ENCODE results near the gene CTU2. TPM values are rescaled to one million over a fixed set of nuclear protein-coding genes. Genes with fewer than 3 reads are reported as not detected.

CTU2 gene
- total RNA-seq, 2 experiments from 2014 or later: 66.6 to 66.8 TPM

DNA sequence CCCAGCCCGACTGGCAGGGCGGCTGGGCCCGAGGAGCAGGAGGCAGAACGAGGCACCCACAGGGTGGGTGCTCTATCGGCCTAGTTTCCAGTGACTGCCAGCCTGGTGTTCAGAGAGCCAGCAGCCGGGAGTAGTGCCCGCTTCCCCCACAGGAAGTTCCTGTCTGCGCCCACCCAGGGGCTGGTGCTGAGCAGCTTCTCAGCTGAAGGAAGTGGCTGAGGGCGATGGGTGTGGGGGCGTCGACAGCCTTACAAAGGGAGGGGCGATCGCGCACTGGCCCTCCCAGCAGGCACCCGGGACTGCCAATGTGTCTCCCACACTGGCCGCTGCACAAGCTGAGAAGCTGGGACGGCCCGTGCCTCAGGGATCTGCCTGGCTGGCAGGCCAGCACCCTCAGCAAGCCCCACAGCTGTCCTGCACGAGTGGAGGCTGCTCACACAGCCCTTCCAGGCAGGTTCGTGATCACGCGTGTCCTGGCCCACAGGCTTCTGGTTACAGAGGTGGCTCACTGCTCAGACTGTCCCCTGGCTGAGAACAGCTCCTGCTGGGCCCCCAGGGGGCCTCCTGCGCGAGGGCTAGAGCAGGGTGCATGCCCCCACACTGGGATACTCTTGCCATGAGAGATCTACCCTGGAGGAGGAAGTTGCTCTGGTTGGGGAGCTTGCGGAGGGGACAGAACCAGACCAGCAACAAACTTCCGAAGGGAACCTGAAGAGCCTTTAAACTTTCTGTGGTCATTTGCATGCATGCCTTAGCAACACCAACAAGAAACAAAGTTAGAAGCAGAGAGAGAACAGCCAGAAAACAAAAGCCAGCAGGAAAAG, 2.6 kb upstream of the CTU2 start:
- ChIA-PET CTCF (interaction anchor here (1.0 to 3.1 kb wide), 6 partner anchors 12 to 98 kb away, joined by 3 to 17 read pairs (median 4); partner anchors contain the start of gene MVD), POLR2A (interaction anchor here (0.6 to 2.6 kb wide), 6 partner anchors 18 to 248 kb away, joined by 3 to 12 read pairs (median 4); partner anchors contain the start of genes APRT and MVD)

DNA sequence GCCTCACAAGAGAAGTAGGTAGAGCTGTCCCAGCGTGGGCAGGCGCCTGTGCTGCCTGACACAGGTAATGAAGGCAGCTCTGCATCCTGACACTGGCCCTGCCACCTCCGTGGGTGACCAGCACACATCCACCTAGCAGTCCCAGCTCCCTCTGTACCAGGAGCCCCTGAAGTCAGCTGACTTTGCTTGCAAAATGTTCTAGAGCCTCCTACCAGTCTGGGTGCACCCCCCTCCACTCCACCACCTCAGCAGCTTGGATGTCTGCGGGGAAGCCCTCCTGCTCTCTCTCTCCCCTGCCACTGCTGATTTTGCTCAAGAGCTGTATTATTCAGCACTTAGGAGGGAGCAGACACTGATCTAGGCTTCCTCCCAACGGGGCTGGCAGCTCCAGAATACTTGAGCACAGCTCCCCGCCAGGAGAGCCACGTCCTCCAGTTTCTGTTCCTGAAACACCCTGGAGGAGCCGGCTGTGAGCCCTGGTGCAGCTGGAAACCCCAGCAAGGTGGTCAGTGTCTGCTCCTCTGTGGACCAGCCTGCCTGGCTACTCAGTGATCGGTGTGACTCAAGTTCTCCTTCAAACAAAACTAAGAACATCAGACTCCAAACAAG, 1.1 kb upstream of the CTU2 start:
- ChIA-PET CTCF (interaction anchor here (0.8 to 3.1 kb wide), 6 partner anchors 11 to 97 kb away, joined by 3 to 17 read pairs (median 3); no protein-coding TSS in a partner anchor), POLR2A (interaction anchor here (0.7 to 2.6 kb wide), 4 partner anchors 66 to 89 kb away, joined by 3 to 12 read pairs (median 4); no protein-coding TSS in a partner anchor)

GRCh38 chr16:88705801-88706228, 488 bp upstream of the CTU2 start:
- ChIA-PET POLR2A (interaction anchor here (1.0 to 2.6 kb wide), 5 partner anchors 9 to 77 kb away, joined by 3 to 12 read pairs (median 4); no protein-coding TSS in a partner anchor), CTCF (interaction anchor here (1.0 to 3.1 kb wide), 4 partner anchors 25 to 79 kb away, joined by 3 to 17 read pairs (median 3); no protein-coding TSS in a partner anchor)

DNA sequence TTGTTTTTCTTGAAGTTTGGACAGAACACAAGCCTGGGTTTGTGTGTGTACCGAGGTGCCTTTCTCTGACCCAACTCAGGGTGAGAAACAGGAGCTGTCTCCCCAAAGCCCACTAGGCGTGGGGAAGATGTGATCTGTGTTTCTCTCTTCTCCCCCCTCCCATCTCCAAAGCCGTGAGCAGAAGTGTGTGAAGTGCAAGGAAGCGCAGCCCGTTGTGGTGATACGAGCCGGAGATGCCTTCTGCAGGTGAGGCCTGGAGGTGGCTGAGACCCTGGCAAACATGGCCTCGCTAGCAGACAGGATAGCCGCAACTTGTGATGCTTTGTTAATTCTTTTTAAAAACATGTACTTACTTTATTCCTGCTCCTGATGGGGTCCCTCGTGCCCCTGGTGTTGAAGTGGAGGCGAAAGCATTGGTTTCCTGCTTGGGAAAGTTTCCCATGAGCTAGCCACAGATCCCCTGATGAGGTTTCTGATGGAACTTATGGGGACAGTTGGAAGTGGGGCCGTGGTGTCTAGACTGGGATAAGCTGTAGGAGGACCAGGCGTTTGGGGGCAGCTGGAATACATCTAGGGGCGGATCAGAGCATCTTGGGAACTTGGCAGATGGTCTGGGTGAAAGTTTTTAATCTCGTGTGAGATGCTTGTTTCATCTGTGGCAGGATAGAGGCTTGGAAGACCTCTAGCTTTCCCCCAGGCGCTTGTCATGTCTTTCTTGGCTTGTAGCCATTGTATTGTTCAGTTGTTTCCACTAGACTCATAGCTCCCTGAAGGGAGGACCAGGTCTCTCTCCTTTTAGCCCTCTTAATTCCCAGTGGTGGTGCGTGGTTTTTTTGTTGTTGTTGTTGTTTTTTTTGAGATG, 893 bp downstream of the CTU2 start:
- POLR2A ChIA-PET: interaction anchor here (0.6 to 1.6 kb wide), 3 partner anchors 8 to 1036 kb away, joined by 3 to 5 read pairs (median 4); no protein-coding TSS in a partner anchor
- CTCF ChIA-PET: interaction anchor here (0.7 to 2.3 kb wide), 6 partner anchors 15 to 77 kb away, joined by 3 to 10 read pairs (median 3); no protein-coding TSS in a partner anchor

DNA sequence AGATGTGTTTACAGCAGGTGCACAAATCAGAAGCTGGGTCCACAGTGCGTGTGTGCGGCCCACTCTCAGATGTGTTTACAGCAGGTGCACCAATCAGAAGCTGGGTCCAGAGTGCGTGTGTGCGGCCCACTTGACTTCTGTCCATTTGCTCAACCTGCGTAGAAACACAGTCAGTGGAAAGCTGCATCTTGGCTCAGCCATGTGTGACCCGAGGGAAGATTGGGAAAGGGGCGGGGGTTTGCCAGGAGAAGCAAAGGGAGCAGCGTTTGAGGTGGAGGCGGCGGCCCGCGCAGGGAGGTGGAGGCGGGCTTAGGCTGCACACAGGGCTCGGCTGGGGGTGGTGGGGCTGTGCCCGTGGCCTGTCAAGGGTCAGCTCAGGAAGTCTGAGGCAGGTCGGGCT, 4.3 kb downstream of the CTU2 start:
- ChIA-PET POLR2A (interaction anchor here (1.3 kb wide), 1 partner anchor 72 kb away, joined by 3 read pairs; no protein-coding TSS in a partner anchor), CTCF (interaction anchor here (2.1 kb wide), 1 partner anchor 27 kb away, joined by 9 read pairs; no protein-coding TSS in a partner anchor)

- CTCF ChIA-PET: interaction anchor here (0.8 kb wide), 1 partner anchor 25 kb away, joined by 3 read pairs; no protein-coding TSS in a partner anchor
- POLR2A ChIA-PET: no interaction called here
These were observed 5.5 kb downstream of the CTU2 start for GRCh38 chr16:88711750-88712340.

- ChIA-PET POLR2A (no interaction called here), CTCF (no interaction called here)
These were observed 6.2 kb downstream of the CTU2 start for GRCh38 chr16:88712362-88712979.

GRCh38 chr16:88713054-88713453, 6.8 kb downstream of the CTU2 start:
- POLR2A ChIA-PET: no interaction called here
- CTCF ChIA-PET: interaction anchor here (0.6 kb wide), 1 partner anchor 505 kb away, joined by 3 read pairs; the partner anchor contains the start of gene ZNF778

DNA sequence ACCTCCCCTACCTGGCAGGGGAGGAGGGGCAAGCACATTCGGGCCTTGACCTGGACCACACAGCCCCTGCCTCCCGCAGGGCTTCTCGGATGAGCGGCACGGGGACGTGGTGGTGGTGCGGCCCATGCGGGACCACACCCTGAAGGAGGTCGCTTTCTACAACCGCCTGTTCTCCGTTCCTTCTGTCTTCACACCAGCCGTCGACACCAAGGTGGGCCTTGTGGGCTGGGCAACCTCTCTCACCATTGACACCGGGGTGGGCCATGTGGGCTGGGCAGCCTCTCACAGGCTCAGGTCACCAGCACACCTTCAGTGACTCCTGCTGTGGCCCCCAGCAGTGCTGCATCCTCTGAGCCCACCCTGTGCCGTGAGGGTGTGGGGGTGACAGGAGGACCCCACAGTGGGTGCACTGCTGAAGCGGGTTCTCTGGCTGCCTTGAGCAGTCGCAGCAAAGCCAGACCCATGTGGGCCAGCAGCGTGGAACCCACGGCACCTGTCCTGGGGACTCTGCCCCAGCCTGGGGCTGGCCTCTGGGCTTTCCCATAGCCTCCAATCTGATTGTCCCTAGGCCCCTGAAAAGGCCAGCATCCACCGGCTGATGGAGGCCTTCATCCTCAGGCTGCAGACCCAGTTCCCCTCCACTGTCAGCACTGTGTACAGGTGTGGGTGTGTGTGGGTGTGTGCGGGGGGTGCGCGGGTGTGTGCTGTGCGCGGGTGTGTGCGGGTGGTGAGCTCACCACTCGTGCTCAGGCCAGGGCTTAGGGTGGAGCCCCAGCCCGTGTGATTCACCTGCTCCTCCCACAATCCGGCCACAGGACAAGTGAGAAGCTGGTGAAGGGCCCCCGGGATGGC, 7.5 kb downstream of the CTU2 start:
- CTCF ChIA-PET: interaction anchor here (0.6 kb wide), 1 partner anchor 504 kb away, joined by 3 read pairs; the partner anchor contains the start of gene ZNF778
- POLR2A ChIA-PET: no interaction called here

DNA sequence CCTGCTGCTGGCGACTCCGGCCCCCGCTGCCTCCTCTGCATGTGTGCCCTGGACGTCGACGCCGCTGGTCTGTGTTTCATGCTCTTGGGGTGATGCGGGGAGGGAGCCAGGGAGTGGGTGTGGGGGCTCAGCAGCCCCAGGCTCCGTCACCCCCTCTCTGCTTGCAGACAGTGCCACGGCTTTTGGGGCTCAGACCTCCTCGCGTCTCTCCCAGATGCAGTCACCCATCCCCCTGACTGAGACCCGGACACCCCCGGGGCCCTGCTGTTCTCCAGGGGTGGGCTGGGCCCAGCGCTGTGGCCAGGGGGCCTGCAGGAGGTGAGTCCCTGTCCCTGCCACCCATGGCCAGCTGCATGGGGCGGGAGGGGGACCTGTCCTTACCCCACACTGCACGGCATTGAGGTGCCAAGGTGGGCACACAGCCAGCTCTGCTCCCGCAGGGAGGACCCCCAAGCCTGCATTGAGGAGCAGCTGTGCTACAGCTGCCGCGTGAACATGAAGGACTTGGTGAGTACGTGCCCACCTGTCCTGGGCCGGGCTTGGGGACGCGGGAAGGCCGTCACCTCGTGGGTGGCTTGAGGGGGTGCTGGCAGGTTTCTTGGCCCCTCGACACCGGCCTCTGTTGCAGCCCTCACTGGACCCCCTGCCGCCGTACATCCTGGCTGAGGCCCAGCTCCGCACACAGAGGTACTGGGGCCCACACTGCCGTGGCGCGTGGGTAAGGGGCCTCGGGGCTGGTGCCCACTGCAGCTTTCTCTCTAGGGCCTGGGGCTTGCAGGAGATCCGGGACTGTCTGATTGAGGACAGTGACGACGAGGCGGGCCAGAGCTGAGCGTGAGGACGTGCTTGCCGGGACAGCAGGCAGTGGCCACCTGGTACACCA, 8.4 kb downstream of the CTU2 start:
- ChIA-PET POLR2A (interaction anchor here (1.5 kb wide), 1 partner anchor 8 kb away, joined by 4 read pairs; the partner anchor contains the start of genes CTU2 and RNF166), CTCF (interaction anchor here (0.6 to 1.3 kb wide), 2 partner anchors 11 to 23 kb away, joined by 3 to 5 read pairs; no protein-coding TSS in a partner anchor)

GRCh38 chr16:88715312-88716190, 9.2 kb downstream of the CTU2 start:
- POLR2A ChIA-PET: interaction anchor here (1.5 kb wide), 1 partner anchor 9 kb away, joined by 4 read pairs; the partner anchor contains the start of genes CTU2 and RNF166
- CTCF ChIA-PET: interaction anchor here (0.6 to 1.4 kb wide), 3 partner anchors 12 to 87 kb away, joined by 3 to 5 read pairs (median 3); partner anchors contain the start of gene CDT1

- POLR2A ChIA-PET: no interaction called here
- CTCF ChIA-PET: interaction anchor here (1.3 to 1.4 kb wide), 2 partner anchors 21 to 87 kb away, joined by 3 to 5 read pairs; partner anchors contain the start of gene CDT1
These were observed 9.9 kb downstream of the CTU2 start for GRCh38 chr16:88716201-88716600.

DNA sequence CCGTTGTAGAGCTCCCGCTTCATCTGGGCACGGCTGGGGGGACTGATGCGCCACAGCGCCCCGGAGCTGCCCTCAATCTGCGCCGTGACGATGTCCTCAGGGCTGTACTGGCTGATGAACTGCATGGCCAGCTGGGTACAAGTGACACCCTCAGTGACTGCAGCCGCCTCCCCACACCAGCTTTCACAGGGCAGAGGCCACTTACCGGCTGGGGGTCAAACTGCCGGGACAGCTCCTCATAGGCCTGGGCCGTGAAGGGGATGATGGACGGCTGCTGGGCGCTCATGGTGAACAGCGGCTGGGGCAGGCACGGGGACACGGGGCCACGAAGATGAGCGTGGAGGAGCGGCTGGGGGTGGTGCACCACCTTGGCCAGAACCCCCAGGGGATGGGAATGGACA, 10.3 kb downstream of the CTU2 start:
- POLR2A ChIA-PET: no interaction called here
- CTCF ChIA-PET: interaction anchor here (1.4 kb wide), 1 partner anchor 86 kb away, joined by 3 read pairs; the partner anchor contains the start of gene CDT1

DNA sequence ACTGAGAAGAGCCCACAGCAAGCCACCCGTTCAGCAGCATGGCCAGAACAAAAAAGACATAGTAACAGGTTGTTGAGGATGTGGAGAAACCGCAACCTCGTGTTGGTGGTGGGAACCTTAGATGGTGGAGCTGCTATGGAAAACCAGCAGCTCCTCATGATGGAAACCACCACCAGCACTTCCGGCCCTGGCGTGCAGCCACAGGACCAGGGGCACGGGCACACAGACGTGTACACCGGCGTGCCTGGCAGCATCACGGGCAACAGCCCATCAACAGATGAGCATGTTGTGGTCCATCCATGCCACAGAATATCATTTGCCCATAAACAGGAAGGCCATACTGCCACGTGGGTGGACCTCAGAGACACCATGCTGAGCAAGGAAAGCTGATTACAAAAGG, 11.9 kb downstream of the CTU2 start:
- ChIA-PET POLR2A (no interaction called here), CTCF (interaction anchor here (1.5 kb wide), 1 partner anchor 19 kb away, joined by 5 read pairs; no protein-coding TSS in a partner anchor)
